ENCODE results near the gene SMC3. TPM values are rescaled to one million over a fixed set of nuclear protein-coding genes. Genes with fewer than 3 reads are reported as not detected.

SMC3 gene
- total and polyA plus RNA-seq, 3 donors from 2014 or later = 28.7 to 86.8 (median 65.4) TPM

GRCh38 chr10:110558041-110558440 is 9.5 kb upstream of the SMC3 start:
- Histone ChIP-seq H3K27ac (no peak overlapping the region), H3K4me3 (no peak overlapping the region), H3K4me1 (no peaks in the 10 kb centered on the region), H3K9me3 (no peaks in the 10 kb centered on the region), H3K27me3 (no peaks in the 10 kb centered on the region), H3K36me3 (ENCODE audit: low read depth, missing control alignments) (no peaks in the 10 kb centered on the region)
- TF ChIP-seq CTCF (IDR thresholded peaks at IDR 0.05) (no peak), POLR2A (IDR thresholded peaks at IDR 0.05) (no peak)
- intact Hi-C loops (cut with DNase I; ENCODE audit: low total_unique reads) = no loop called here
- WGBS, 2 donors = 89 to 96% methylated on average over 3 of the region's 3 CpGs
- DNase-seq = no peak

GRCh38 chr10:110560012-110560411 is 7.5 kb upstream of the SMC3 start:
- Histone ChIP-seq H3K4me3 (no peak overlapping the region), H3K27ac (no peak overlapping the region), H3K9me3 (no peaks in the 10 kb centered on the region), H3K4me1 (no peaks in the 10 kb centered on the region), H3K27me3 (no peaks in the 10 kb centered on the region), H3K36me3 (ENCODE audit: low read depth, missing control alignments) (no peaks in the 10 kb centered on the region)
- no peak for DNase-seq
- TF ChIP-seq POLR2A (IDR thresholded peaks at IDR 0.05) (no peak), CTCF (IDR thresholded peaks at IDR 0.05) (no peak)
- intact Hi-C loops (cut with DNase I; ENCODE audit: low total_unique reads) = no loop called here
- WGBS, 2 donors = 90 to 97% methylated on average over 8 of the region's 8 CpGs

- 87 to 95% methylated on average over 3 of the region's 3 CpGs for WGBS, 2 donors
- no peaks in the 10 kb centered on the region for H3K27me3 ChIP-seq
- no peaks in the 10 kb centered on the region for H3K9me3 ChIP-seq
- no peaks in the 10 kb centered on the region for H3K36me3 ChIP-seq (ENCODE audit: low read depth, missing control alignments)
- no peak overlapping the region for H3K27ac ChIP-seq
- intact Hi-C loops (cut with DNase I; ENCODE audit: low total_unique reads) = no loop called here
- no peak for DNase-seq
- no peak for TF ChIP-seq POLR2A (IDR thresholded peaks at IDR 0.05)
- TF ChIP-seq CTCF (IDR thresholded peaks at IDR 0.05) = no peak
- no peaks in the 10 kb centered on the region for H3K4me1 ChIP-seq
- H3K4me3 ChIP-seq = no peak overlapping the region
These were observed 6.2 kb upstream of the SMC3 start for GRCh38 chr10:110561292-110561691.

- intact Hi-C loops (cut with DNase I; ENCODE audit: low total_unique reads) = no loop called here
- DNase-seq = no peak
These were observed 5.1 kb upstream of the SMC3 start for GRCh38 chr10:110562348-110562747.

More at GRCh38 chr10:110562348-110562747, 5.1 kb upstream of the SMC3 start:
- Histone ChIP-seq H3K36me3 (ENCODE audit: low read depth, missing control alignments) (no peaks in the 10 kb centered on the region), H3K4me3 (no peak overlapping the region), H3K9me3 (no peaks in the 10 kb centered on the region), H3K4me1 (peaks cover 4% of the 10 kb centered on the region), H3K27ac (no peak overlapping the region), H3K27me3 (no peaks in the 10 kb centered on the region)
- 81 to 83% methylated on average over 4 of the region's 4 CpGs for WGBS, 2 donors
- TF ChIP-seq CTCF (IDR thresholded peaks at IDR 0.05) = no peak
- no peak for TF ChIP-seq POLR2A (IDR thresholded peaks at IDR 0.05)
